HepG2 (cell line): ENCODE results near the gene BCAS3. TPM values are rescaled to one million over a fixed set of nuclear protein-coding genes. Genes with fewer than 3 reads are reported as not detected.

Experiments used
- ATAC-seq: fragments of 200-7000 bp; cut with Tn5 transposase; 3 replicates; pipeline ENCODE4 v1.9.1; 2020; ENCODE audit warnings: mild to moderate bottlenecking, moderate library complexity
- BruUV-seq: library from RNA; stranded (reverse); fragments of 400-500 nt; replicated peaks from 2 replicates; lab custom pipeline; 2021; lab: Mats Ljungman, UMichigan
- CTCF ChIA-PET: fragments of 300-600 bp; formaldehyde crosslinking; extraction: SDS; loops from one replicate; lab custom pipeline; 2021; ENCODE audit warnings: low total read pairs, inconsistent platforms, low intra/inter-chr PET ratio; lab: Yijun Ruan, JAX
- POLR2A ChIA-PET: fragments of 350-600 bp; sonication (Branson Sonifier 250); formaldehyde crosslinking; loops from one replicate; lab custom pipeline; 2020; ENCODE audit warnings: antibody characterized with exemption, inconsistent platforms; lab: Yijun Ruan, JAX
- DNase-seq: peaks from one replicate; pipeline ENCODE4 v3.0.0-alpha.2; 2015; ENCODE audit warnings: low spot score
- FAIRE-seq: peaks from 3 replicates; lab custom pipeline; 2011; peaks lifted over from hg19 to GRCh38; lab: Jason Lieb, UNC
- H2AFZ ChIP-seq: one replicate; pipeline ENCODE4 v1.6.1; 2011; ENCODE audit warnings: low read length, inconsistent platforms
- H3K27ac ChIP-seq: fragments of 300-600 bp; 3 replicates; pipeline ENCODE4 v1.8.0; 2011; ENCODE audit warnings: mixed run types, mild to moderate bottlenecking, mixed read lengths, low read length, inconsistent platforms; ENCODE audit not compliant: insufficient read depth; ENCODE audit errors: extremely low read length
- H3K27me3 ChIP-seq, 2 experiments: fragments of 200-600 bp in 1 of 2; 2 replicates in 1 of 2; 3 replicates in 1 of 2; pipeline versions ENCODE4 v1.6.0 to v1.8.0; 2011; ENCODE audit warnings: low read length in 2 of 2, mild to moderate bottlenecking in 2 of 2, moderate library complexity in 2 of 2, inconsistent platforms in 1 of 2; ENCODE audit not compliant: insufficient read depth in 2 of 2, control insufficient read depth in 1 of 2
- H3K36me3 ChIP-seq, 2 experiments: fragments of 200-600 bp in 1 of 2; replicated peaks in 1 of 2; 2 replicates in 1 of 2; 3 replicates in 1 of 2; pipeline versions ENCODE4 v1.5.1 to v1.8.0; 2011; ENCODE audit warnings: low read length in 2 of 2, inconsistent platforms in 1 of 2; ENCODE audit not compliant: insufficient read depth in 2 of 2, control insufficient read depth in 1 of 2
- H3K4me1 ChIP-seq: 2 replicates; pipeline ENCODE4 v1.5.1; 2012; ENCODE audit warnings: low read length, inconsistent platforms; ENCODE audit not compliant: insufficient read depth
- H3K4me2 ChIP-seq: 2 replicates; pipeline ENCODE4 v1.6.0; 2011; ENCODE audit warnings: low read depth, low read length, inconsistent platforms
- H3K4me3 ChIP-seq, 3 experiments: fragments of 200-600 bp in 1 of 3; sonication (generic), shearing (Covaris generic) in 1 of 3; replicated peaks in 1 of 3; 2 replicates each; pipeline ENCODE4 v1.5.1; 2011 to 2016; ENCODE audit warnings: low read length in 3 of 3, inconsistent platforms in 2 of 3, low read depth in 2 of 3, mild to moderate bottlenecking in 2 of 3, control low read depth in 1 of 3, mixed read lengths in 1 of 3; ENCODE audit not compliant: insufficient read depth in 1 of 3
- H3K79me2 ChIP-seq: one replicate; pipeline ENCODE4 v1.6.1; 2011; ENCODE audit warnings: low read length, inconsistent platforms; ENCODE audit not compliant: insufficient read depth
- H3K9ac ChIP-seq: 2 replicates; pipeline ENCODE4 v1.6.0; 2011; ENCODE audit warnings: mild to moderate bottlenecking, low read depth, low read length, inconsistent platforms; ENCODE audit not compliant: insufficient read depth
- H3K9me3 ChIP-seq: 2 replicates; pipeline ENCODE4 v1.5.1; 2012; ENCODE audit warnings: mild to moderate bottlenecking, low read length
- H4K20me1 ChIP-seq: 2 replicates; pipeline ENCODE4 v1.6.0; 2011; ENCODE audit warnings: inconsistent platforms, mild to moderate bottlenecking, low read length, moderate library complexity; ENCODE audit not compliant: insufficient read depth
- ATF7-NPFF ChIP-seq: sonication (generic); formaldehyde crosslinking; IDR thresholded peaks from 2 replicates; pipeline ENCODE4 v1.8.1; 2023; ENCODE audit warnings: mild to moderate bottlenecking, low read depth, missing genetic modification reagents, moderate library complexity
- FIP1L1 ChIP-seq: fragments of 200-400 bp; formaldehyde crosslinking; IDR thresholded peaks from 2 replicates; pipeline ENCODE4 v1.6.1; 2018; ENCODE audit warnings: low read depth, mild to moderate bottlenecking, low read length, moderate library complexity, borderline replicate concordance; ENCODE audit not compliant: insufficient read depth
- GFI1 ChIP-seq: sonication (generic); formaldehyde crosslinking; IDR thresholded peaks from 2 replicates; pipeline ENCODE4 v1.5.0; 2020; ENCODE audit warnings: missing genetic modification reagents, mild to moderate bottlenecking, borderline replicate concordance
- HNRNPLL ChIP-seq: fragments of 200-400 bp; formaldehyde crosslinking; IDR thresholded peaks from 2 replicates; pipeline ENCODE4 v1.6.1; 2017; ENCODE audit warnings: mild to moderate bottlenecking, low read depth, low read length; ENCODE audit not compliant: poor library complexity, severe bottlenecking
- PHF20 ChIP-seq: sonication (generic); formaldehyde crosslinking; IDR thresholded peaks from 2 replicates; pipeline ENCODE4 v1.5.0; 2020; ENCODE audit warnings: mild to moderate bottlenecking, missing genetic modification reagents
- STAG1 ChIP-seq: sonication (generic); formaldehyde crosslinking; IDR thresholded peaks from 2 replicates; pipeline ENCODE4 v1.4.0; 2020; ENCODE audit warnings: missing genetic modification reagents
- ZNF124 ChIP-seq: sonication (generic); formaldehyde crosslinking; IDR thresholded peaks from 2 replicates; pipeline ENCODE4 v1.4.0; 2020; ENCODE audit warnings: missing genetic modification reagents
- ZNF33A ChIP-seq: sonication (generic); formaldehyde crosslinking; IDR thresholded peaks from 2 replicates; pipeline ENCODE4 v1.5.1; 2020; ENCODE audit warnings: missing genetic modification reagents, mild to moderate bottlenecking, moderate library complexity, borderline replicate concordance
- WGBS: methylation state at CpG from one replicate; pipeline ENCODE4 v1.1.6; 2017; ENCODE audit warnings: low lambda C conversion rate; 5-methylcytosine and 5-hydroxymethylcytosine counted together
- in situ Hi-C: cut with HindIII; loops from 2 replicates; pipeline ENCODE4 v1.10.0; 2017; ENCODE audit warnings: low pct_unique_long_range_greater_than_20kb; ENCODE audit not compliant: extremely low pct_ligation_motif_present
- intact Hi-C: fragments of 100-400 bp; cut with micrococcal nuclease; formaldehyde crosslinking; loops from one replicate; pipeline ENCODE4 v1.10.0; 2022; ENCODE audit not compliant: unreplicated experiment
- polyA plus RNA-seq, 8 experiments: library from polyadenylated mRNA; depleted of rRNA in 3 of 8; stranded (reverse) in 7 of 8; unstranded in 1 of 8; fragments of >200 nt; fragmentation: Illumina TruSeq in 4 of 8; extraction: Trizol in 4 of 8; gene quantifications; 2 replicates each; pipeline versions ENCODE4 v1.2.1 to v1.2.3, GENCODE V29; 2011 to 2016; ENCODE audit warnings: low read depth in 4 of 8, missing spikeins in 1 of 8, mixed read lengths in 1 of 8; ENCODE audit not compliant: insufficient read depth in 1 of 8
- total RNA-seq, 5 experiments: library from RNA; depleted of rRNA; stranded (reverse); fragments of >200 nt; fragmentation: Illumina TruSeq; extraction: Trizol; gene quantifications; 2 replicates each; pipeline ENCODE4 v1.2.3, GENCODE V29; 2016; ENCODE audit warnings: low read depth in 1 of 5
- TF ChIP-seq, protein P1 (sequence below): sonication (generic); formaldehyde crosslinking; IDR thresholded peaks from 2 replicates; pipeline ENCODE4 v1.4.0; 2020; ENCODE audit warnings: mild to moderate bottlenecking, missing genetic modification reagents
- TF ChIP-seq, protein P2 (sequence below): sonication (generic); formaldehyde crosslinking; IDR thresholded peaks from 2 replicates; pipeline ENCODE4 v1.8.0; 2022; ENCODE audit warnings: mild to moderate bottlenecking, missing genetic modification reagents
- TF ChIP-seq, protein P3 (sequence below): sonication (generic); formaldehyde crosslinking; IDR thresholded peaks from 2 replicates; pipeline ENCODE4 v1.9.0; 2021; ENCODE audit warnings: missing genetic modification reagents, borderline replicate concordance
- TF ChIP-seq, protein P4 (sequence below): sonication (generic); formaldehyde crosslinking; IDR thresholded peaks from 2 replicates; pipeline ENCODE4 v1.4.0; 2020; ENCODE audit warnings: mild to moderate bottlenecking, low read depth, missing genetic modification reagents
- TF ChIP-seq, protein P5 (sequence below): sonication (generic); formaldehyde crosslinking; IDR thresholded peaks from 2 replicates; pipeline ENCODE4 v1.5.0; 2020; ENCODE audit warnings: missing genetic modification reagents

BCAS3 gene
- total and polyA plus RNA-seq, 2 of the 13 experiments (the other 11 are each of a cell fraction or from before 2014, with no cell fraction given) = 10.7 to 11.2 TPM

DNA sequence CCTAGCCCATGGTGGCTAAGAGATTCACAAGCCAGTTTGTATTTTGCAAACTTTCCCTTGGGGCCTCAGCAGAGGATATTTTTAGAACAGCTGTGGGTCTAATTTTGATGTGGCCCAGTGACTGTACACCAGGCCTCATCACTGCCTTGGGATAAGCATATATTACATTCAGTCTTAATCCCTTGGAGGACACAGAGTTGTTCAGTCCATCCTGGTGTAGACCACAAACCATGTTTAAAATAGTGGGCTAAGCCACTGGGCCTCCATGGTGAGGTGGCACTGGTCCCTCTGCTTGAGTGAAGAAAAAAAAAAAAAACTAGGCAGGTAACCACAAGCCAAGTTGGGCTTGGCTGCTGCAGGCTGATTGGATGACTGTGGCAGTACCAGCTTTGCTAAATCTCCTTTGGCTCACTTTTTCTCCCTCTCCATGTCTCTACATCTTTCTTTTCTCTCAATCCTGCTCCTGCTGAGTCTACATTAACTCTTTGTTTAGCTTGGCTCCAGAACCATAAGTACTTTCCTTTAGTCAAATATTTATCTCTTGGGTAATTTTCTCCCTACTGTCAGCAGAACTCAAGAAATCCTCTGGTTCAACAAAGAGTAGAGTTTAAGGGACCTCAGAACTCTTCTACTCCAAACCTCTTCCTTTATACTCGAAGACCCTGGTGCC, 602.0 kb downstream of the BCAS3 start:
- intact Hi-C loops (no loop called here), in situ Hi-C loops (no loop called here)
- no peak overlapping the region for H3K4me2 ChIP-seq
- no peaks in the 10 kb centered on the region for H3K27me3 ChIP-seq
- DNase-seq (no peak), ATAC-seq (no peak), FAIRE-seq (no peak)
- TF ChIP-seq, protein P1, sequence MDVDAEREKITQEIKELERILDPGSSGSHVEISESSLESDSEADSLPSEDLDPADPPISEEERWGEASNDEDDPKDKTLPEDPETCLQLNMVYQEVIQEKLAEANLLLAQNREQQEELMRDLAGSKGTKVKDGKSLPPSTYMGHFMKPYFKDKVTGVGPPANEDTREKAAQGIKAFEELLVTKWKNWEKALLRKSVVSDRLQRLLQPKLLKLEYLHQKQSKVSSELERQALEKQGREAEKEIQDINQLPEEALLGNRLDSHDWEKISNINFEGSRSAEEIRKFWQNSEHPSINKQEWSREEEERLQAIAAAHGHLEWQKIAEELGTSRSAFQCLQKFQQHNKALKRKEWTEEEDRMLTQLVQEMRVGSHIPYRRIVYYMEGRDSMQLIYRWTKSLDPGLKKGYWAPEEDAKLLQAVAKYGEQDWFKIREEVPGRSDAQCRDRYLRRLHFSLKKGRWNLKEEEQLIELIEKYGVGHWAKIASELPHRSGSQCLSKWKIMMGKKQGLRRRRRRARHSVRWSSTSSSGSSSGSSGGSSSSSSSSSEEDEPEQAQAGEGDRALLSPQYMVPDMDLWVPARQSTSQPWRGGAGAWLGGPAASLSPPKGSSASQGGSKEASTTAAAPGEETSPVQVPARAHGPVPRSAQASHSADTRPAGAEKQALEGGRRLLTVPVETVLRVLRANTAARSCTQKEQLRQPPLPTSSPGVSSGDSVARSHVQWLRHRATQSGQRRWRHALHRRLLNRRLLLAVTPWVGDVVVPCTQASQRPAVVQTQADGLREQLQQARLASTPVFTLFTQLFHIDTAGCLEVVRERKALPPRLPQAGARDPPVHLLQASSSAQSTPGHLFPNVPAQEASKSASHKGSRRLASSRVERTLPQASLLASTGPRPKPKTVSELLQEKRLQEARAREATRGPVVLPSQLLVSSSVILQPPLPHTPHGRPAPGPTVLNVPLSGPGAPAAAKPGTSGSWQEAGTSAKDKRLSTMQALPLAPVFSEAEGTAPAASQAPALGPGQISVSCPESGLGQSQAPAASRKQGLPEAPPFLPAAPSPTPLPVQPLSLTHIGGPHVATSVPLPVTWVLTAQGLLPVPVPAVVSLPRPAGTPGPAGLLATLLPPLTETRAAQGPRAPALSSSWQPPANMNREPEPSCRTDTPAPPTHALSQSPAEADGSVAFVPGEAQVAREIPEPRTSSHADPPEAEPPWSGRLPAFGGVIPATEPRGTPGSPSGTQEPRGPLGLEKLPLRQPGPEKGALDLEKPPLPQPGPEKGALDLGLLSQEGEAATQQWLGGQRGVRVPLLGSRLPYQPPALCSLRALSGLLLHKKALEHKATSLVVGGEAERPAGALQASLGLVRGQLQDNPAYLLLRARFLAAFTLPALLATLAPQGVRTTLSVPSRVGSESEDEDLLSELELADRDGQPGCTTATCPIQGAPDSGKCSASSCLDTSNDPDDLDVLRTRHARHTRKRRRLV (CRISPR knock-in tag) = no peak
- TF ChIP-seq PHF20 (CRISPR knock-in tag) = no peak
- TF ChIP-seq, protein P2, sequence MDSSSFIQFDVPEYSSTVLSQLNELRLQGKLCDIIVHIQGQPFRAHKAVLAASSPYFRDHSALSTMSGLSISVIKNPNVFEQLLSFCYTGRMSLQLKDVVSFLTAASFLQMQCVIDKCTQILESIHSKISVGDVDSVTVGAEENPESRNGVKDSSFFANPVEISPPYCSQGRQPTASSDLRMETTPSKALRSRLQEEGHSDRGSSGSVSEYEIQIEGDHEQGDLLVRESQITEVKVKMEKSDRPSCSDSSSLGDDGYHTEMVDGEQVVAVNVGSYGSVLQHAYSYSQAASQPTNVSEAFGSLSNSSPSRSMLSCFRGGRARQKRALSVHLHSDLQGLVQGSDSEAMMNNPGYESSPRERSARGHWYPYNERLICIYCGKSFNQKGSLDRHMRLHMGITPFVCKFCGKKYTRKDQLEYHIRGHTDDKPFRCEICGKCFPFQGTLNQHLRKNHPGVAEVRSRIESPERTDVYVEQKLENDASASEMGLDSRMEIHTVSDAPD (CRISPR knock-in tag) = no peak
- TF ChIP-seq, protein P3, sequence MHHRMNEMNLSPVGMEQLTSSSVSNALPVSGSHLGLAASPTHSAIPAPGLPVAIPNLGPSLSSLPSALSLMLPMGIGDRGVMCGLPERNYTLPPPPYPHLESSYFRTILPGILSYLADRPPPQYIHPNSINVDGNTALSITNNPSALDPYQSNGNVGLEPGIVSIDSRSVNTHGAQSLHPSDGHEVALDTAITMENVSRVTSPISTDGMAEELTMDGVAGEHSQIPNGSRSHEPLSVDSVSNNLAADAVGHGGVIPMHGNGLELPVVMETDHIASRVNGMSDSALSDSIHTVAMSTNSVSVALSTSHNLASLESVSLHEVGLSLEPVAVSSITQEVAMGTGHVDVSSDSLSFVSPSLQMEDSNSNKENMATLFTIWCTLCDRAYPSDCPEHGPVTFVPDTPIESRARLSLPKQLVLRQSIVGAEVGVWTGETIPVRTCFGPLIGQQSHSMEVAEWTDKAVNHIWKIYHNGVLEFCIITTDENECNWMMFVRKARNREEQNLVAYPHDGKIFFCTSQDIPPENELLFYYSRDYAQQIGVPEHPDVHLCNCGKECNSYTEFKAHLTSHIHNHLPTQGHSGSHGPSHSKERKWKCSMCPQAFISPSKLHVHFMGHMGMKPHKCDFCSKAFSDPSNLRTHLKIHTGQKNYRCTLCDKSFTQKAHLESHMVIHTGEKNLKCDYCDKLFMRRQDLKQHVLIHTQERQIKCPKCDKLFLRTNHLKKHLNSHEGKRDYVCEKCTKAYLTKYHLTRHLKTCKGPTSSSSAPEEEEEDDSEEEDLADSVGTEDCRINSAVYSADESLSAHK (CRISPR knock-in tag) = no peak
- no peak for TF ChIP-seq STAG1 (CRISPR knock-in tag)
- TF ChIP-seq FIP1L1 = no peak
- no peak for TF ChIP-seq ZNF124 (CRISPR knock-in tag)
- TF ChIP-seq ZNF33A (CRISPR knock-in tag) = no peak
- TF ChIP-seq HNRNPLL = no peak
- TF ChIP-seq ATF7-NPFF (CRISPR knock-in tag) = no peak
- TF ChIP-seq, protein P4, sequence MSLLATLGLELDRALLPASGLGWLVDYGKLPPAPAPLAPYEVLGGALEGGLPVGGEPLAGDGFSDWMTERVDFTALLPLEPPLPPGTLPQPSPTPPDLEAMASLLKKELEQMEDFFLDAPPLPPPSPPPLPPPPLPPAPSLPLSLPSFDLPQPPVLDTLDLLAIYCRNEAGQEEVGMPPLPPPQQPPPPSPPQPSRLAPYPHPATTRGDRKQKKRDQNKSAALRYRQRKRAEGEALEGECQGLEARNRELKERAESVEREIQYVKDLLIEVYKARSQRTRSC = no peak
- TF ChIP-seq, protein P5, sequence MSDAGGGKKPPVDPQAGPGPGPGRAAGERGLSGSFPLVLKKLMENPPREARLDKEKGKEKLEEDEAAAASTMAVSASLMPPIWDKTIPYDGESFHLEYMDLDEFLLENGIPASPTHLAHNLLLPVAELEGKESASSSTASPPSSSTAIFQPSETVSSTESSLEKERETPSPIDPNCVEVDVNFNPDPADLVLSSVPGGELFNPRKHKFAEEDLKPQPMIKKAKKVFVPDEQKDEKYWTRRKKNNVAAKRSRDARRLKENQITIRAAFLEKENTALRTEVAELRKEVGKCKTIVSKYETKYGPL (CRISPR knock-in tag) = no peak
- TF ChIP-seq GFI1 (CRISPR knock-in tag) = no peak
- POLR2A ChIA-PET = no interaction called here
- BruUV-seq = no TSS peak
- no peak overlapping the region for H2AFZ ChIP-seq
- H3K4me3 ChIP-seq = no peak overlapping the region
- H3K79me2 ChIP-seq = no peaks in the 10 kb centered on the region
- no peak overlapping the region for H3K27ac ChIP-seq
- CTCF ChIA-PET = no interaction called here
- no peaks in the 10 kb centered on the region for H3K9me3 ChIP-seq
- H4K20me1 ChIP-seq = no peaks in the 10 kb centered on the region
- H3K4me1 ChIP-seq = peaks cover 6% of the 10 kb centered on the region; the same call in 1 of the 2 replicates
- 34% methylated on average over 1 of the region's 1 CpG for WGBS
- H3K9ac ChIP-seq = no peak overlapping the region
- H3K36me3 ChIP-seq = no peaks in the 10 kb centered on the region
